ENCODE results near the gene DOK3.

- TF ChIP-seq REST (IDR thresholded peaks at IDR 0.05; ENCODE audit: insufficient replicate concordance, low read depth), result no peak
- TF ChIP-seq POLR2AphosphoS5 (IDR thresholded peaks at IDR 0.05; ENCODE audit: low read depth), result no peak; the same call in 1 of the 2 replicates
Measured at GRCh38 chr5:177527595-177527994, 18.0 kb upstream of the DOK3 start.
